T-helper 17 cell (primary cell): ENCODE measurements around the gene SCAMP2. TPM values are rescaled to one million over a fixed set of nuclear protein-coding genes. Genes with fewer than 3 reads are reported as not detected.

Experiments
- ATAC-seq: fragments of 150-1000 bp; cut with Tn5 transposase; 2 replicates; pipeline ENCODE4 v1.10.0; 2021; ENCODE audit warnings: mild to moderate bottlenecking, moderate library complexity
- DNase-seq, 3 donors: peaks; one replicate each; pipeline versions ENCODE4 v3.0.0 to v3.0.0-alpha.2; 2020 to 2021
- H3K9me3 ChIP-seq: one replicate; pipeline ENCODE4 v1.7.0; 2013; ENCODE audit warnings: low read length, mild to moderate bottlenecking; ENCODE audit not compliant: control insufficient read depth, poor library complexity, severe bottlenecking
- H3K27ac Mint-ChIP-seq: one replicate; pipeline ENCODE4 v1.8.0; 2022; ENCODE audit warnings: mild to moderate bottlenecking, moderate library complexity, mixed read lengths
- H3K27me3 Mint-ChIP-seq: one replicate; pipeline ENCODE4 v1.8.0; 2022; ENCODE audit warnings: mixed read lengths
- H3K36me3 Mint-ChIP-seq: one replicate; pipeline ENCODE4 v1.8.0; 2022; ENCODE audit warnings: low read depth, mixed read lengths
- H3K4me1 Mint-ChIP-seq: one replicate; pipeline ENCODE4 v1.8.0; 2022; ENCODE audit warnings: mild to moderate bottlenecking, mixed read lengths
- H3K4me3 Mint-ChIP-seq: one replicate; pipeline ENCODE4 v1.8.0; 2022; ENCODE audit warnings: mild to moderate bottlenecking, moderate library complexity, mixed read lengths
- total RNA-seq, 4 donors: library from RNA in 2 of 4; stranded (reverse) in 2 of 4; gene quantifications; one replicate each; pipeline ENCODE4 v1.2.3 and lab custom pipeline; 2022 to 2026

The SCAMP2 gene
- total RNA-seq, 2 donors from 2014 or later: 84.1 to 86.8 TPM

GRCh38 chr15:74837482-74838136 lies 35.6 kb downstream of the SCAMP2 start:
- Mint-ChIP-seq H3K27me3 (no peaks in the 10 kb centered on the region), H3K4me3 (no peak overlapping the region), H3K4me1 (peaks cover 24% of the 10 kb centered on the region), H3K36me3 (no peaks in the 10 kb centered on the region), H3K27ac (peak overlapping the region; percentile 51)
- ATAC-seq: no peak
- no peaks in the 10 kb centered on the region for H3K9me3 ChIP-seq
- DNase-seq: no peak

- no peaks in the 10 kb centered on the region for H3K27me3 Mint-ChIP-seq
- H3K36me3 Mint-ChIP-seq: no peaks in the 10 kb centered on the region
- H3K4me3 Mint-ChIP-seq: no peak overlapping the region
- ATAC-seq (no peak), DNase-seq (no peak)
- H3K9me3 ChIP-seq: no peaks in the 10 kb centered on the region
- H3K4me1 Mint-ChIP-seq: peaks cover 21% of the 10 kb centered on the region
- H3K27ac Mint-ChIP-seq: no peak overlapping the region
Measured at GRCh38 chr15:74836846-74837245, 36.3 kb downstream of the SCAMP2 start.

GRCh38 chr15:74835312-74835823 lies 37.8 kb downstream of the SCAMP2 start:
- Mint-ChIP-seq H3K27me3 (no peaks in the 10 kb centered on the region), H3K4me3 (no peak overlapping the region), H3K36me3 (no peaks in the 10 kb centered on the region), H3K4me1 (peaks cover 12% of the 10 kb centered on the region), H3K27ac (peak overlapping the region; percentile 8)
- ATAC-seq (peak; percentile 59), DNase-seq (peak in 2 of 3 donors; percentile 25 to 34)
- no peaks in the 10 kb centered on the region for H3K9me3 ChIP-seq

GRCh38 chr15:74833376-74834107 lies 39.6 kb downstream of the SCAMP2 start:
- DNase-seq: no peak
- Mint-ChIP-seq H3K27ac (peak overlapping the region; percentile 53), H3K27me3 (peaks cover 6% of the 10 kb centered on the region), H3K4me3 (no peak overlapping the region), H3K36me3 (no peaks in the 10 kb centered on the region), H3K4me1 (peaks cover 11% of the 10 kb centered on the region)
- no peak for ATAC-seq
- no peaks in the 10 kb centered on the region for H3K9me3 ChIP-seq

- Mint-ChIP-seq H3K4me1 (peaks cover 13% of the 10 kb centered on the region), H3K36me3 (no peaks in the 10 kb centered on the region), H3K27ac (peak overlapping the region; percentile 53), H3K4me3 (no peak overlapping the region), H3K27me3 (peaks cover 13% of the 10 kb centered on the region)
- ATAC-seq (no peak), DNase-seq (no peak)
- H3K9me3 ChIP-seq: no peaks in the 10 kb centered on the region
Measured at GRCh38 chr15:74832826-74833225, 40.3 kb downstream of the SCAMP2 start.

GRCh38 chr15:74831813-74832495 lies 41.2 kb downstream of the SCAMP2 start:
- H3K9me3 ChIP-seq: no peaks in the 10 kb centered on the region
- Mint-ChIP-seq H3K4me1 (peaks cover 13% of the 10 kb centered on the region), H3K36me3 (no peaks in the 10 kb centered on the region), H3K4me3 (no peak overlapping the region), H3K27ac (no peak overlapping the region), H3K27me3 (peaks cover 21% of the 10 kb centered on the region)
- no peak for ATAC-seq
- DNase-seq: no peak

GRCh38 chr15:74830868-74831267 lies 42.3 kb downstream of the SCAMP2 start:
- no peaks in the 10 kb centered on the region for H3K9me3 ChIP-seq
- H3K36me3 Mint-ChIP-seq: no peaks in the 10 kb centered on the region
- no peak for ATAC-seq
- H3K27me3 Mint-ChIP-seq: peaks cover 21% of the 10 kb centered on the region
- H3K27ac Mint-ChIP-seq: no peak overlapping the region
- H3K4me3 Mint-ChIP-seq: no peak overlapping the region
- no peak for DNase-seq
- peaks cover 13% of the 10 kb centered on the region for H3K4me1 Mint-ChIP-seq

GRCh38 chr15:74829991-74830390 lies 43.2 kb downstream of the SCAMP2 start:
- H3K9me3 ChIP-seq: no peaks in the 10 kb centered on the region
- Mint-ChIP-seq H3K27ac (no peak overlapping the region), H3K36me3 (no peaks in the 10 kb centered on the region), H3K27me3 (peaks cover 22% of the 10 kb centered on the region), H3K4me1 (peaks cover 8% of the 10 kb centered on the region), H3K4me3 (no peak overlapping the region)
- DNase-seq: no peak
- no peak for ATAC-seq

GRCh38 chr15:74829486-74829885 lies 43.7 kb downstream of the SCAMP2 start:
- Mint-ChIP-seq H3K36me3 (peaks cover 4% of the 10 kb centered on the region), H3K27me3 (peaks cover 27% of the 10 kb centered on the region), H3K27ac (no peak overlapping the region), H3K4me1 (peaks cover 12% of the 10 kb centered on the region), H3K4me3 (no peak overlapping the region)
- H3K9me3 ChIP-seq: no peaks in the 10 kb centered on the region
- ATAC-seq (no peak), DNase-seq (no peak)

GRCh38 chr15:74828835-74829234 lies 44.3 kb downstream of the SCAMP2 start:
- Mint-ChIP-seq H3K36me3 (peaks cover 4% of the 10 kb centered on the region), H3K4me3 (no peak overlapping the region), H3K27me3 (peaks cover 30% of the 10 kb centered on the region), H3K27ac (no peak overlapping the region), H3K4me1 (peaks cover 12% of the 10 kb centered on the region)
- H3K9me3 ChIP-seq: no peaks in the 10 kb centered on the region
- ATAC-seq (no peak), DNase-seq (no peak)

- no peak overlapping the region for H3K4me3 Mint-ChIP-seq
- DNase-seq (no peak), ATAC-seq (no peak)
- peaks cover 30% of the 10 kb centered on the region for H3K27me3 Mint-ChIP-seq
- no peaks in the 10 kb centered on the region for H3K9me3 ChIP-seq
- H3K4me1 Mint-ChIP-seq: peaks cover 9% of the 10 kb centered on the region
- no peak overlapping the region for H3K27ac Mint-ChIP-seq
- H3K36me3 Mint-ChIP-seq: peaks cover 4% of the 10 kb centered on the region
Measured at GRCh38 chr15:74827614-74828013, 45.6 kb downstream of the SCAMP2 start.

- DNase-seq (no peak), ATAC-seq (peak; percentile 4)
- peak overlapping the region; percentile 15 for H3K4me3 Mint-ChIP-seq
- H3K4me1 Mint-ChIP-seq: peaks cover 9% of the 10 kb centered on the region
- peaks cover 4% of the 10 kb centered on the region for H3K36me3 Mint-ChIP-seq
- peaks cover 30% of the 10 kb centered on the region for H3K27me3 Mint-ChIP-seq
- no peaks in the 10 kb centered on the region for H3K9me3 ChIP-seq
- no peak overlapping the region for H3K27ac Mint-ChIP-seq
Measured at GRCh38 chr15:74826921-74827320, 46.2 kb downstream of the SCAMP2 start.

GRCh38 chr15:74826364-74826819 lies 46.8 kb downstream of the SCAMP2 start, which contains the start of gene CPLX3:
TSS of gene CPLX3 (plus strand) at chr15:74826627. CDS start at chr15:74826704, 77 bp downstream.
- ATAC-seq (peak; percentile 74), DNase-seq (peak; percentile 29 to 46 (median 46))
- no peaks in the 10 kb centered on the region for H3K9me3 ChIP-seq
- Mint-ChIP-seq H3K27me3 (peaks cover 30% of the 10 kb centered on the region), H3K36me3 (peaks cover 4% of the 10 kb centered on the region), H3K4me3 (peak within 1 kb of the TSS; percentile 15), H3K4me1 (peaks cover 9% of the 10 kb centered on the region), H3K27ac (no peak within 1 kb of the TSS)
